ENCODE data around the gene HDAC4.

Gene HDAC4

GRCh38 chr2:239236043-239236807 lies 164.6 kb downstream of the HDAC4 start:
- peak; percentile 61 for DNase-seq (ENCODE audit: low spot score)

GRCh38 chr2:239235311-239235710 lies 165.5 kb downstream of the HDAC4 start:
- DNase-seq (ENCODE audit: low spot score) = no peak

- DNase-seq (ENCODE audit: low spot score) = no peak
Observed at GRCh38 chr2:239234191-239235175, 166.3 kb downstream of the HDAC4 start.

DNA sequence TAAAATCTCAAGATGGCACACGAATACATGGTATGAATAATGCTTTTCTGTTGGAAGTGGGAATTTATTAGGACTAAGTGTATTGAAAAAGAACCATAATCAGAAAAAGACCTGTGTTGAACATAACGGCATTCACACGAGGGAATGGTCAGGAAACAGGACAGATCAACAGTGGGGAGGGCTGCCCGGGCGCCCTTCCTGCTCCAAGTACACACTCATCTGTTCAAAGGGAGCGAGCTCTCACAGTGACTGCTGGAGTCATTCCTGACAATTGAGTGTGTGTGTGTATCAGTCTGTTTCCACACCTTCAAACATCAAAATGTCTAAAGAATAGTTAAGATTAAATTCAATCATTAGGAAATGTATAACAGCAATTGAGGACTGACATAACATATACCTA lies 167.2 kb downstream of the HDAC4 start:
- no peak for DNase-seq (ENCODE audit: low spot score)

- DNase-seq (ENCODE audit: low spot score) = no peak
Observed at GRCh38 chr2:239232195-239232578, 168.6 kb downstream of the HDAC4 start.

DNA sequence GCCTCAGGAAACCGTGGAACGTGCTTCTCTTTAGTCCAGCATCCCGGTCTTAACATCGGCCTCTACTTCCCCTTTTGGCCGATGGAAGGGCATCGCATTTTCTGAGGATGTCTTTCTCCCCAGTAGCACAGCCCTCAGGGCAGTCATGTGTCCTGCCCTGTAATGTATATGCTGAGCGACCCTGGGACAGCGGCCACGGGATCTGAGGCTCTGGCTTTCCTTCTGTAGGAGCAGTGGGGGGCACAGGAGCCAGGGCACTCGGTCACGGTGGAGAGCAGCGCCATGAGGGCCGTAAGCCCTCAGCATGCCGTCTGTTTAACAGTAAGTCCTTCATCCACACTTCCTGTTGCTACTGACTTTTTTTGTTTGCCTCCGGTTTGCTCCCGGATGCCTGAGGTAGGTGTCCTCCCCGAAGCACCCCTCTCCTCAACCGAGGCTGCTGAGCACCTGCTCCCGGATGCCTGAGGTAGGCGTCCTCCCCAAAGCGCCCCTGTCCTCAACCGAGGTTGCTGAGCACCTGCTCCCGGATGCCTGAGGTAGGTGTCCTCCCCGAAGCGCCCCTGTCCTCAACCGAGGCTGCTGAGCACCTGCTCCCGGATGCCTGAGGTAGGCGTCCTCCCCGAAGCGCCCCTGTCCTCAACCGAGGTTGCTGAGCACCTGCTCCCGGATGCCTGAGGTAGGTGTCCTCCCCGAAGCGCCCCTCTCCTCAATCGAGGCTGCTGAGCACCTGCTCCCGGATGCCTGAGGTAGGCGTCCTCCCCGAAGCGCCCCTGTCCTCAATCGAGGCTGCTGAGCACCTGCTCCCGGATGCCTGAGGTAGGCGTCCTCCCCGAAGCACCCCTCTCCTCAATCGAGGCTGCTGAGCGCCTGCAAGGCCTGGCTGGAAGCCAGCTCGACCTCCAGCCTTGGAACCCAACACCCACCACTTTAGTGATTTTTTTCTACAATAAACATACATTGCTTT lies 169.3 kb downstream of the HDAC4 start:
- no peak for DNase-seq (ENCODE audit: low spot score)

DNA sequence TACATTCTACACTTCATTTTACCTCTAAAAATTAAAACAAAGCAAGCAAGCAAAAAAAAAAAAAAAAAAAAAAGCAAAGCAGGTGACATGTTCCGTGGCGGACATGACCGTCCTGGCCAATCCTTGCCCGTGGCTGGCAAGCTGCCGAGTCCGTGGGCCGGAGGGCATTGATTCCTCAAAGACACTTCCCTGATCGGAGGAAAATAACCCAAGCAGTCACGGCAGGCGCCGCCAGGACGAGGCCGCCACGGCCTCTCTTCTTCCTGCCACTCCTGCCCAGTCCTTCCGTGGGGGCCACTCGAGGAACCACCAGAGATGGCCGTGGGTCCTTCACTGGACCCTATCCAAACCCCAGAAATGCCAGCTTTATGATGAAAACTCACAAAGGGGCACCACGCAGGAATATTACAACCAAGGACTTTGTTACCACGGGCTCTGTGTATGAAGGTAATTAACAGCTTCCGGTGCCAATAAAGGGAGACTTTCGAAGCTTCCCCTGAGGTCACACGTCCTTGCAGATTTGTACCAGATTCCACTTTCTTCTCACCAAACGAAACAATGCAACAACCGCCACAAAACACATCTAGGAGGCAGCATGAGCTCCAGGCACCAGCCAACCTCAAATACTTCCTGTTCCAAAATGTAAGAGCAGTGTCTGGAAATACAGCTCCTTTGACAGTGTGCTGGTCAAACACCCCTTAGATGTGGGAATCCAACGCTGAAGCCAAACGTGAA lies 170.3 kb downstream of the HDAC4 start:
- no peak for DNase-seq (ENCODE audit: low spot score)

DNA sequence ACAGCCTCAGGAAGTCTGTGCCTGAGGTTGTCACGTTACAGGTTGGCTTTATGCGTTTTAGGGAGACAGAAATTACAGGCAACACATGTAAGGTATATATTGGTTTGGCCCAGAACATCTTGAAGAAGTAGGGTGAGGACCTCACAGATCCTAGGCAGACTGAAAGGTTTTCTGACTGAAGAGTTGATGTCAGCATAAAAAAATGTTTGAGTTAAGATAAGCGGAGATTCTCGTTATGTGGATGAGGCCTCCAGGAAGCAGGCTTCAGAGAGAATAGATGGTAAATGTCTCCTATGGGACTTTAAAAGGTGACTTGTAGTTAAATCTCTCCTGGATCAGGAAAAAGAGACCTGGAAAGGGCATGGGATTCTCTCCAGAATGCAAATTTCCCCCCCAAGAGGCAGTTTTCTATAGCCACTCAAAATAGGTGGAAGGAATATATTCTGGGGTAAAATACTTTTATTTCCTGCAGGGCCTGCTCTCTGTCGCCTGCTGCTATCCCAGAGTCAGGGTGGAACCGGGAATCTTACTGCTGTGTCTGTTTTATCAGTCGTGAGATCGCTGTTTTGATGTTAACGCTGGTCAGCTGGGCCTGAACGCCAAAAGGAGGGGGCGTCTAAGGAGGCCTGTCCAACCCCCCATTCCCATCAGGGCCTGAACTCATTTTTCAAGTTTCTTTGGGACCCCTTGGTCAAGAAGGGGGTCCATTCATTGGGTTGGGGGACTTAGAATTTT lies 171.1 kb downstream of the HDAC4 start:
- no peak for DNase-seq (ENCODE audit: low spot score)

DNA sequence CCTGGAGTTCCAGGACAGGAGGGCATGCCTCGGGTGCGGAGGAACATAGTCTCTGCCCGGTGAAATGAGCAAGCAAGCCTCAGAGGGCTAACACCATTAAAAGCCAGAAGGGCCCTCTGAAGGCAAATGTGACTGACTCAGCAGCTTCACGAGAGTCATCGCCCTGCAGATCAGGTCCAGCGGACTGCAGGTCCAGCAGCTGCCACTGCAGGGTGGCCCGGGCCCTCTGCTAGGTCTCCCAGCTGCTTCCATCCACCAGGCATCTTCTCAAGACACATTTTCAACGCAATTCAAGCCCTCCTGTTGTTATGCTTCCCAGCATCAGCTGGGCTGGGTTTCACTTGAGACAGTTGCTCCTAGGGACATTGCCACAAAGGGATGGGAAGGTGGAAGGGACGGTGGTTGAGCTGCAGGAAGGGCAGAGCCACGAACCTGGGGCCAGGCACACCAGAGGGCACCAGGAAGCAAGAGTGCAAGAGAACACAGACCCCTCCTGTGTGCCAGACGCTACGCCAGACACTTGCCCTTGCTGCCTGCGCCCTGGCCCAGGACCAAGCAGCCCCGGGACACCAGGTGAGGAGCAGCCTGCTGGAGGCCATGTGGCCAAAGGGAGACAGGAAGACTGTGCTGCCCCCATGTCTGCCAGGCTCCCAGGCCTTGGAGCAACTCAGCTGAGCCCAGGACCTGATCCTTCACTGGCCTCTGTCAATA lies 173.0 kb downstream of the HDAC4 start:
- DNase-seq (ENCODE audit: low spot score) = no peak

DNA sequence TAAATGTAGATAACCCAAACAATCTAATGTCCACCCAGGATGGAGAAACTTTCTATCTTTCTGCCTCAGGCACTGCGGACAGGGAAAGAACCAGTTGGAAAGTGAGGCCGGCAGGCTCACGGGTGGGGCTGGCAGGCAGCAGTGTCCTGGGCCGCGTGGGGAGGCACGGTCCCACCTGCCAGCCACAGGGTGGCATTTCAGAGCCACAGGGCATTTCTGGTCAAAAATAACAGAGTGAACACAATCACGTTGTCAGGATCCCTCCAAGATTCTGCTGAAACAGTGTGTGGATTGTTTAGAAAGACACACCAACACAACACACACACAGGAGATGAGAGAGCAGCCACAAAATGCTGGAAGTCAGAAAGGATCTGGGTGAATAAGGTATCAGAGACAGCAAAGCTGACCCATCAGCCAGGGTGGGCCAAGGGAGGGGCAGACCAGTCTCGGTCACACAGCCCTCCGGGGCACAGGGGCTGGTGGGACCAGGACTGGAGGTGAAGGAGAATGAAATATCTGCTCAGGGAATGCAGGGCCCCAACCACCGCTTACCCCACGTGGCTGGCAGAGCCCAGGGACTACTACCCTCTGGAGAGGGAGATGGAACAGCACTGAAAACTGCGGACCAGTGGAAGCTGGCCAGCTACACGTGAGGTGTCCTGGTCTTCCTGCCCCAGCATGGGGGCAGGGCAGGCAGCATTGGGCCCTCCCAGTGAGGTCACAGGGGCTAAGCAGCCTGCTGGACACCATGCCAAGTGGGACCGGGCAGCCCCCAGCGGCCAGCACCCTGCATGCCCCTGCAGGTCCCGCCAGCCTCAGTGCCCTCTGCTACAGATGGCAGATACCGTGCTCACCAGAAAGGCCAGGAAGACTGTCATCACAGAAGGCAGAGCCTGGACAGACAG lies 173.9 kb downstream of the HDAC4 start:
- no peak for DNase-seq (ENCODE audit: low spot score)

GRCh38 chr2:239225871-239226561 lies 174.8 kb downstream of the HDAC4 start:
- DNase-seq (ENCODE audit: low spot score) = no peak

- no peak for DNase-seq (ENCODE audit: low spot score)
Observed at GRCh38 chr2:239225371-239225851, 175.4 kb downstream of the HDAC4 start.

DNA sequence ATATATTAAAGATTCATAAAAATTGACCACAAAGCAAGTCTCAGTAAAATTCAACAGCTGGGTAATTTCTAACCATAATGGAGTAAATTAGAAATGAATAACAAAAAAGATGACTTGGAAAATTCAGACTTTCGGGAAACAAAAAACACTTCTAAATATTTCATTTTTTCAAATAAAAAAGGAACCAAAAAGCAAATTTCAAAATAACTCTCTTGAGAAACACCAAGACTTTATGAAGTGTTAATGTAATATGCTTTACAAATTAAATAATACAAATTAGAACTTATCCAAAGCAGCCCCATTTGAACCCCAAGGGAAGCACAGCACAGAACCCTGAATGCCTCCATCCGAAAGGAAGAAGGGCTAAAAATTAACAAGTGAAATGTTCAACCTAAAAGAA lies 175.9 kb downstream of the HDAC4 start:
- DNase-seq (ENCODE audit: low spot score) = no peak

DNA sequence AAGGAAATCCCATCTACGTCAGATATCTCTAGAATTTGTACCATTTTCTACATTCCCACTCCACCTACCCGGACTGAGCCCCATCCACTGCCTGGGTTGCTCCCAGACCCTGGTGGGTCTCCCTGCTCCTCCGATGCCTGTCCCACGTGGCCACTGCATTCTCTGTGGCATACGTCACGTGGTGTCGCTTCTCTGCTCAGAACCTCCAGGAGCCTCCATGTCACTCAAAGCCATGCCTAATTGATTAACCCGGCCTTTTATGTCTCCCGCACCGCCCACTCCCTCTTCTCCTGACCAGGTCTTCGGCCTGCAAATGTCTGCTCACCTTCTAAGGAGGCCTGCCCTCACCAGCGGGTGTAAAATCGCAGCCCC lies 176.6 kb downstream of the HDAC4 start:
- no peak for DNase-seq (ENCODE audit: low spot score)

DNA sequence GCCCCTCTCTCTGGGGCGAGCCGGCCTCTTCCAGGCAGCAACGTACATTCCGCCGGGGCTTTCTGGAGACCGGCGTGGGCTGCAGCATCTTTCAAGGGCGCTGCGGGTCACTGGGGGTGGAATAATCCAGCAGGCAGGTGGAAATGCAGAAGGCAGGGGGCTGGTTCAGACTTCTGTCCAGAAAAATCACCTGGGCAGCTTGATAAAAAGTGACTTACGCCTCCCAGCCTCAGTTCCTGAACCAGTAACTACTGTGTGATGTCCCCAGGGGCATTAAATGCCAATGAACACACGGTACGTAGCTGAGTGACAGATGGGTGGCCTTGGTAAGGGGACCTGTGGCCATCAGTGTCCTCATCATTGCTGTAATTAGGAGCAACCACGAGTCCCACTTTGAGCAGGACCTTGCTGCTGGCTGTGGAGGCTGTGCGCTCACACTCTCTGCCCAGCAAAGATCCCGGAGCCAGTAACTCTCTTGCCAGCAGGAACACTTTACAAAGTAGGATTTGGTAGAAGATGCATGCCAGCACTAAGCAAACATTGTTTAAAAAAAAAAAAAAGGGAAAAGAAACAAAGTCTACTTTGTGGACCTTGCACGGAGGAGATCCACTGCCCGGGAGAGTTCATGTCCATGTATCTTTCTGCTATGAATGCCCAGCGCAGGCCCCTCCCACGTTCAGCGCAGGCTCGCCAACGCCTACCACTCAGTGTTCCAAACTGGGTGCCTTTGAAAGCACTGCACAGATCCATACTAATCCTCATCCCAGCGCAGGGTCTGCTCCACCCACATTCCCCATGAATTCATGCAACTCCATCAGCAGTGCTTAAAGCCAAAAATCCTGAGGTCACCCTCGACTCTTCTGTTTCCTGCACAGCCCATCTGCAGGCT lies 177.3 kb downstream of the HDAC4 start:
- peak; percentile 87 for DNase-seq (ENCODE audit: low spot score)

DNA sequence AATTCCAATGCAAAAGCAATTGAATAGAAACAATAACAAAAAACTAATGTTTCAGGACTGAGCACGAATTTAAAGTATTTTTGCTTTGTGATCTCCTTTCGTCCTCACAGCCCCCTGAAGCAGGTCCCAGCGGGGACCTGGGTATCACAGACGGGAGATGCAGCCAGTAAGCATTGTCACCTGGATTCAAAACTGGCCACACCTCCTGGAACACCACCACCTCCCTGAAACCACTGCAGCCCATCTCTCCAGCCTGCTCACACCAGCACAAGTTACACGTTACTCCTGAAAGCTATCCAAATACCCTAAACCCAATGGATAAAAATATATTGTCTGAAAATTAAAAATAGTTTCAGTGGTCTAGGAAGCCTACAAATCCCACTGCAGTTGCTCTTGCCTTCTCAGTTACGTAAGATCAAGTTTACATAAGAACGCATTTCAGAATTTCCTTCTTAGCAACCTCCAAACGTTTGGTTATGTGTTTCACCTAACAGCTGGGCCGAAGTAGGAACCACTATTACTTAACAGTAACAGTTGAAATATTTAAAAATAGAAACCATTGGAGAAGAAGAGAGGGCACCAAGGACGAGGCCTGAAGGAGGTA lies 178.0 kb downstream of the HDAC4 start:
- no peak for DNase-seq (ENCODE audit: low spot score)

GRCh38 chr2:239222312-239222660 lies 178.5 kb downstream of the HDAC4 start:
- no peak for DNase-seq (ENCODE audit: low spot score)
